ENCODE data around the gene ARHGAP24. TPM values are rescaled to one million over a fixed set of nuclear protein-coding genes. Genes with fewer than 3 reads are reported as not detected.

ARHGAP24 gene
- total RNA-seq, 1 experiment from 2014 or later, result 17.4 TPM

GRCh38 chr4:85474356-85474755 is 594 bp upstream of the ARHGAP24 start:
- ATAC-seq (no peak), DNase-seq (ENCODE audit: low read depth, low spot score) (no peak)
- in situ Hi-C loops (cut with HindIII; ENCODE audit: low pct_unique_long_range_greater_than_20kb, low sequenced_read_pairs) (no loop called here), intact Hi-C loops (cut with micrococcal nuclease; ENCODE audit: unreplicated experiment) (no loop called here)
- no TSS peak for BruUV-seq (replicated peaks)
- POLR2A ChIA-PET, result interaction anchor here (1.0 kb wide), 1 partner anchor 14 kb away, joined by 4 read pairs; no protein-coding TSS in a partner anchor
- Histone ChIP-seq H3K4me3 (ENCODE audit: low read depth in 2 of 2, low read length in 2 of 2) (peak overlapping the region; percentile 64 to 83), H3K9me3 (ENCODE audit: control insufficient read depth, insufficient read depth, low read depth, low read length) (no peaks in the 10 kb centered on the region), H3K4me1 (ENCODE audit: control insufficient read depth, insufficient read depth, low read length) (peaks cover 30% of the 10 kb centered on the region), H3K27ac (ENCODE audit: low read length) (peak overlapping the region; percentile 85), H3K27me3 (ENCODE audit: control insufficient read depth, insufficient read depth, low read length) (no peaks in the 10 kb centered on the region), H3K36me3 (ENCODE audit: control insufficient read depth, insufficient read depth, low read length) (no peaks in the 10 kb centered on the region)
- CTCF ChIA-PET, result interaction anchor here (0.6 kb wide), 2 partner anchors 117 to 390 kb away, joined by 3 to 4 read pairs; no protein-coding TSS in a partner anchor
- no peak for TF ChIP-seq TCF7L2 (IDR thresholded peaks at IDR 0.05; ENCODE audit: low read depth, low read length)

DNA sequence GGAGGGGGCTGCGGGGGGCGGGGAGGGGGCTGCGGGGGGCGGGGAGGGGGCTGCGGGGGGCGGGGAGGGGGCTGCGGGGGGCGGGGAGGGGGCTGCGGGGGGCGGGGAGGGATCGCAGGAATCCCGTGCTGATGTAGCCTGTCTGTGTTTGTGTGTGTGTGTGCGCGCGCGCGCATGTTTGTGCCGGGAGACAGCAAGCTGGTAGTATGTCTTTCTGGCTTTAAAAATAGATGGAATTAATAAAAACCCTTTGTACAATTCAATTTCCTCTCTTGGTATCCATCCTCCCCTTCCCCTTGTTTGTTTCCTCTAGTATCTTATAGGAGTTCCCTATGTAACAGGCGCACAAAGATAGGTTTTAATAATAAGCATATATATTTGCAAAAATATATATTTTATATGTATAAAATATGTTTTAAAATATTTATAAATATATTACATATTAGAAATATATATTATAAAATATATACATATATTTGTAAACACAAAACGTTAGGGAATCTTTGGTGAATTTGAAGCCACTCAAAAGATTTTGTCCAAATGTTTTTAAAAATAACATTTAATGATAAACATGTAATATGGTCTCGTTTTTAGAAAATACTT is 782 bp downstream of the ARHGAP24 start:
- no peaks in the 10 kb centered on the region for H3K27me3 ChIP-seq (ENCODE audit: control insufficient read depth, insufficient read depth, low read length)
- CTCF ChIA-PET, result interaction anchor here (0.6 kb wide), 1 partner anchor 269 kb away, joined by 4 read pairs; no protein-coding TSS in a partner anchor
- no peak for TF ChIP-seq CTCF (IDR thresholded peaks at IDR 0.05)
- no peak for TF ChIP-seq POLR2AphosphoS5 (IDR thresholded peaks at IDR 0.05; ENCODE audit: low read depth, low read length)
- TF ChIP-seq SIN3A (IDR thresholded peaks at IDR 0.05; ENCODE audit: borderline replicate concordance, insufficient read depth, low read depth, low read length), result no peak
- TF ChIP-seq, protein P1, sequence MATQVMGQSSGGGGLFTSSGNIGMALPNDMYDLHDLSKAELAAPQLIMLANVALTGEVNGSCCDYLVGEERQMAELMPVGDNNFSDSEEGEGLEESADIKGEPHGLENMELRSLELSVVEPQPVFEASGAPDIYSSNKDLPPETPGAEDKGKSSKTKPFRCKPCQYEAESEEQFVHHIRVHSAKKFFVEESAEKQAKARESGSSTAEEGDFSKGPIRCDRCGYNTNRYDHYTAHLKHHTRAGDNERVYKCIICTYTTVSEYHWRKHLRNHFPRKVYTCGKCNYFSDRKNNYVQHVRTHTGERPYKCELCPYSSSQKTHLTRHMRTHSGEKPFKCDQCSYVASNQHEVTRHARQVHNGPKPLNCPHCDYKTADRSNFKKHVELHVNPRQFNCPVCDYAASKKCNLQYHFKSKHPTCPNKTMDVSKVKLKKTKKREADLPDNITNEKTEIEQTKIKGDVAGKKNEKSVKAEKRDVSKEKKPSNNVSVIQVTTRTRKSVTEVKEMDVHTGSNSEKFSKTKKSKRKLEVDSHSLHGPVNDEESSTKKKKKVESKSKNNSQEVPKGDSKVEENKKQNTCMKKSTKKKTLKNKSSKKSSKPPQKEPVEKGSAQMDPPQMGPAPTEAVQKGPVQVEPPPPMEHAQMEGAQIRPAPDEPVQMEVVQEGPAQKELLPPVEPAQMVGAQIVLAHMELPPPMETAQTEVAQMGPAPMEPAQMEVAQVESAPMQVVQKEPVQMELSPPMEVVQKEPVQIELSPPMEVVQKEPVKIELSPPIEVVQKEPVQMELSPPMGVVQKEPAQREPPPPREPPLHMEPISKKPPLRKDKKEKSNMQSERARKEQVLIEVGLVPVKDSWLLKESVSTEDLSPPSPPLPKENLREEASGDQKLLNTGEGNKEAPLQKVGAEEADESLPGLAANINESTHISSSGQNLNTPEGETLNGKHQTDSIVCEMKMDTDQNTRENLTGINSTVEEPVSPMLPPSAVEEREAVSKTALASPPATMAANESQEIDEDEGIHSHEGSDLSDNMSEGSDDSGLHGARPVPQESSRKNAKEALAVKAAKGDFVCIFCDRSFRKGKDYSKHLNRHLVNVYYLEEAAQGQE (IDR thresholded peaks at IDR 0.05; ENCODE audit: insufficient read depth in 1 of 2, low read depth in 2 of 2, low read length in 1 of 2), result no peak
- TF ChIP-seq TCF7L2 (IDR thresholded peaks at IDR 0.05; ENCODE audit: low read depth, low read length), result no peak

DNA sequence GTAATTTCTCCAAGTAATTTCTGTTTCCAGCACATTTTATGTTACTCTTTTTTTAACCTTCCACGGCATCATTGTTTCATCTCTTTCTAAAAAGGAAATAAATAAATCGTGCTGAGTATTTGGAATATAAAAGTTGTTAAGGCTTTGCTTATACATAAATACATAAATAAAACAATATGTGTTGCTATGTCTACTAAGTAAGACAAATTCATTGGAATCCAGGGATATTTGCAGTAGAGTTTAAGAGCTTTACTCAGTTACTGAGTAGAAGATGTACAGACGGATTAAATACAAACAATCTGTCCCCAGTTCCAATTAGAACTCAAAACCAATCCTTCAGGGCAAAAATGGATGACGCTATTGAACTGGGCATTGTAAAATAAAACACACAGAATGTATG is 1.4 kb downstream of the ARHGAP24 start:
- Histone ChIP-seq H3K27me3 (ENCODE audit: control insufficient read depth, insufficient read depth, low read length) (no peaks in the 10 kb centered on the region), H3K36me3 (ENCODE audit: control insufficient read depth, insufficient read depth, low read length) (no peaks in the 10 kb centered on the region), H3K4me3 (ENCODE audit: low read depth in 2 of 2, low read length in 2 of 2) (peak overlapping the region; percentile 64 to 83), H3K9me3 (ENCODE audit: control insufficient read depth, insufficient read depth, low read depth, low read length) (no peaks in the 10 kb centered on the region), H3K4me1 (ENCODE audit: control insufficient read depth, insufficient read depth, low read length) (peaks cover 36% of the 10 kb centered on the region), H3K27ac (ENCODE audit: low read length) (peak overlapping the region; percentile 98)
- DNase-seq (ENCODE audit: low read depth, low spot score) (no peak), ATAC-seq (no peak)
- TF ChIP-seq TCF7L2 (IDR thresholded peaks at IDR 0.05; ENCODE audit: low read depth, low read length), result no peak
- no peak for TF ChIP-seq SIN3A (IDR thresholded peaks at IDR 0.05; ENCODE audit: borderline replicate concordance, insufficient read depth, low read depth, low read length)
- no peak for TF ChIP-seq POLR2AphosphoS5 (IDR thresholded peaks at IDR 0.05; ENCODE audit: low read depth, low read length)
- no peak for TF ChIP-seq CTCF (IDR thresholded peaks at IDR 0.05)
- TF ChIP-seq, protein P1 (IDR thresholded peaks at IDR 0.05; ENCODE audit: insufficient read depth in 1 of 2, low read depth in 2 of 2, low read length in 1 of 2), result no peak
- POLR2A ChIA-PET, result no interaction called here
- intact Hi-C loops (cut with micrococcal nuclease; ENCODE audit: unreplicated experiment), result loop anchor here (5.0 kb wide), 1 partner anchor 329 kb away; no protein-coding TSS in a partner anchor
- no TSS peak for BruUV-seq (replicated peaks)
- in situ Hi-C loops (cut with HindIII; ENCODE audit: low pct_unique_long_range_greater_than_20kb, low sequenced_read_pairs), result no loop called here
- CTCF ChIA-PET, result no interaction called here

More for the DNA sequence above, 782 bp downstream of the ARHGAP24 start:
- no TSS peak for BruUV-seq (replicated peaks)
- no peaks in the 10 kb centered on the region for H3K36me3 ChIP-seq (ENCODE audit: control insufficient read depth, insufficient read depth, low read length)
- H3K9me3 ChIP-seq (ENCODE audit: control insufficient read depth, insufficient read depth, low read depth, low read length), result no peaks in the 10 kb centered on the region
- intact Hi-C loops (cut with micrococcal nuclease; ENCODE audit: unreplicated experiment), result loop anchor here (5.0 kb wide), 1 partner anchor 328 kb away; no protein-coding TSS in a partner anchor
- ATAC-seq, result no peak
- POLR2A ChIA-PET, result no interaction called here
- H3K4me1 ChIP-seq (ENCODE audit: control insufficient read depth, insufficient read depth, low read length), result peaks cover 35% of the 10 kb centered on the region
- H3K27ac ChIP-seq (ENCODE audit: low read length), result peak overlapping the region; percentile 98; the same call in 1 of the 2 replicates
- DNase-seq (ENCODE audit: low read depth, low spot score), result no peak
- in situ Hi-C loops (cut with HindIII; ENCODE audit: low pct_unique_long_range_greater_than_20kb, low sequenced_read_pairs), result no loop called here
- H3K4me3 ChIP-seq (ENCODE audit: low read depth in 2 of 2, low read length in 2 of 2), result peak overlapping the region; percentile 64 to 83
